Kidney (tissue), 14 donors: ENCODE measurements around the gene MYL4. TPM values are rescaled to one million over a fixed set of nuclear protein-coding genes. Genes with fewer than 3 reads are reported as not detected.

ENCODE experiments used
- DNase-seq, 5 donors: peaks; one replicate each; pipeline ENCODE4 v3.0.0-alpha.2; 2013 to 2020
- FAIRE-seq: peaks from 2 replicates; lab custom pipeline; 2012; peaks lifted over from hg19 to GRCh38; lab: Jason Lieb, UNC
- H3K27ac ChIP-seq, 2 donors: one replicate each; pipeline ENCODE4 v1.7.0; 2013; ENCODE audit warnings: low read depth in 2 of 2, low read length in 2 of 2, inconsistent platforms in 1 of 2
- H3K27me3 ChIP-seq: one replicate; pipeline ENCODE4 v1.7.1; 2013; ENCODE audit warnings: low read length, inconsistent platforms; ENCODE audit not compliant: control insufficient read depth, insufficient read depth
- H3K36me3 ChIP-seq, 3 donors: one replicate each; pipeline versions ENCODE4 v1.7.0 to v1.7.1; 2013; ENCODE audit warnings: low read length in 3 of 3, control low read depth in 1 of 3, inconsistent platforms in 1 of 3; ENCODE audit not compliant: insufficient read depth in 3 of 3, control insufficient read depth in 2 of 3
- H3K4me1 ChIP-seq, 3 donors: one replicate each; pipeline versions ENCODE4 v1.7.0 to v1.7.1; 2013; ENCODE audit warnings: low read length in 3 of 3, inconsistent platforms in 1 of 3, low read depth in 1 of 3; ENCODE audit not compliant: control insufficient read depth in 2 of 3, insufficient read depth in 2 of 3
- H3K4me3 ChIP-seq, 3 donors: one replicate each; pipeline versions ENCODE4 v1.7.0 to v1.8.1; 2013; ENCODE audit warnings: low read length in 3 of 3, control low read depth in 1 of 3, inconsistent platforms in 1 of 3
- H3K9ac ChIP-seq, 3 donors: one replicate each; pipeline versions ENCODE4 v1.7.0 to v1.7.1; 2013; ENCODE audit warnings: low read length in 3 of 3, control low read depth in 1 of 3, inconsistent platforms in 1 of 3
- H3K9me3 ChIP-seq, 3 donors: one replicate each; pipeline versions ENCODE4 v1.7.0 to v1.7.1; 2013; ENCODE audit warnings: low read length in 3 of 3, control low read depth in 1 of 3, inconsistent platforms in 1 of 3; ENCODE audit not compliant: control insufficient read depth in 2 of 3, insufficient read depth in 1 of 3
- intact Hi-C: fragments of 100-400 bp; cut with DNase I; formaldehyde crosslinking; loops from one replicate; pipeline ENCODE4 v1.11.1; 2022
- polyA plus RNA-seq: library from polyadenylated mRNA; stranded (reverse); fragments of 350-450 nt; fragmentation: Illumina TruSeq; extraction: RNeasy Lipid Tissue Mini Kit (QIAGEN cat#74804); gene quantifications from one replicate; pipeline ENCODE4 v1.2.3, GENCODE V29; 2014; ENCODE audit warnings: low read depth, low replicate concordance; ENCODE audit not compliant: insufficient read depth
- total RNA-seq: library from RNA; stranded (reverse); fragmentation: NEBNext Ultra II Directional; extraction: Animal tissue kit (Norgen Biotek cat#: 25700); gene quantifications from one replicate; pipeline ENCODE4 v1.2.1, GENCODE V29; 2021
- TF ChIP-seq, protein P1 (sequence below): IDR thresholded peaks from 3 replicates; pipeline ENCODE4 v1.5.1; 2012; ENCODE audit warnings: mild to moderate bottlenecking, moderate library complexity, borderline replicate concordance; ENCODE audit not compliant: insufficient read depth; ENCODE audit errors: extremely low read depth
- donor health status: control.
- donor health status: control.
- donor health status: control.
- donor health status: control.
- donor health status: control.
- donor health status: DM: yes; HTN: yes; CAD: no.
- donor health status: Normal renal cell carcinoma (clear cell type).

MYL4 gene
- total and polyA plus RNA-seq, 2 donors from 2014 or later: 1.0 TPM; not detected in 1

DNA sequence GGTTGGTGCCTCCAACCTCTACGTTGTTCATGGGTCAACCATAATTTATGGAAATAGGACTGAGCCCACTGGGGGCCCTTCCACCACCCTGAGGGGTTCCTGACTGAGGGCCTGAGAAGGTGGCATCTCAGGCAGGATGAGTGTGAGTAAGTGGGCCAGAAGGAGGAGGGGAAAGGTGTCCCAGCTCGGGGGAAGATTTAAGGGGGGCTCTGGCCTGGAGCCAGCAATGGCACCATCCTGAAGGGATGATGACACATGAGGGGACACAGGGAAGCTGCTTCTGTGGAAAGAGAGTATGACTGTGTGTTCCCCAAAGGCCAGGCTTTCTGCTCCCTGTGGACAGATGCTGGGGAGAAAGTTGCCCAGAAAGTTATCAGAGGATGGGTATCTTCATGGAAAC lies 18.7 kb downstream of the MYL4 start:
- Histone ChIP-seq H3K36me3 (no peaks in the 10 kb centered on the region), H3K27me3 (no peaks in the 10 kb centered on the region), H3K4me3 (no peak overlapping the region), H3K27ac (no peak overlapping the region), H3K4me1 (peaks cover 3 to 35% (median 24%) of the 10 kb centered on the region in 3 donors), H3K9ac (no peak overlapping the region), H3K9me3 (no peaks in the 10 kb centered on the region)
- FAIRE-seq (no peak), DNase-seq (no peak)
- TF ChIP-seq, protein P1, sequence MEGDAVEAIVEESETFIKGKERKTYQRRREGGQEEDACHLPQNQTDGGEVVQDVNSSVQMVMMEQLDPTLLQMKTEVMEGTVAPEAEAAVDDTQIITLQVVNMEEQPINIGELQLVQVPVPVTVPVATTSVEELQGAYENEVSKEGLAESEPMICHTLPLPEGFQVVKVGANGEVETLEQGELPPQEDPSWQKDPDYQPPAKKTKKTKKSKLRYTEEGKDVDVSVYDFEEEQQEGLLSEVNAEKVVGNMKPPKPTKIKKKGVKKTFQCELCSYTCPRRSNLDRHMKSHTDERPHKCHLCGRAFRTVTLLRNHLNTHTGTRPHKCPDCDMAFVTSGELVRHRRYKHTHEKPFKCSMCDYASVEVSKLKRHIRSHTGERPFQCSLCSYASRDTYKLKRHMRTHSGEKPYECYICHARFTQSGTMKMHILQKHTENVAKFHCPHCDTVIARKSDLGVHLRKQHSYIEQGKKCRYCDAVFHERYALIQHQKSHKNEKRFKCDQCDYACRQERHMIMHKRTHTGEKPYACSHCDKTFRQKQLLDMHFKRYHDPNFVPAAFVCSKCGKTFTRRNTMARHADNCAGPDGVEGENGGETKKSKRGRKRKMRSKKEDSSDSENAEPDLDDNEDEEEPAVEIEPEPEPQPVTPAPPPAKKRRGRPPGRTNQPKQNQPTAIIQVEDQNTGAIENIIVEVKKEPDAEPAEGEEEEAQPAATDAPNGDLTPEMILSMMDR: no peak
- intact Hi-C loops: no loop called here

DNA sequence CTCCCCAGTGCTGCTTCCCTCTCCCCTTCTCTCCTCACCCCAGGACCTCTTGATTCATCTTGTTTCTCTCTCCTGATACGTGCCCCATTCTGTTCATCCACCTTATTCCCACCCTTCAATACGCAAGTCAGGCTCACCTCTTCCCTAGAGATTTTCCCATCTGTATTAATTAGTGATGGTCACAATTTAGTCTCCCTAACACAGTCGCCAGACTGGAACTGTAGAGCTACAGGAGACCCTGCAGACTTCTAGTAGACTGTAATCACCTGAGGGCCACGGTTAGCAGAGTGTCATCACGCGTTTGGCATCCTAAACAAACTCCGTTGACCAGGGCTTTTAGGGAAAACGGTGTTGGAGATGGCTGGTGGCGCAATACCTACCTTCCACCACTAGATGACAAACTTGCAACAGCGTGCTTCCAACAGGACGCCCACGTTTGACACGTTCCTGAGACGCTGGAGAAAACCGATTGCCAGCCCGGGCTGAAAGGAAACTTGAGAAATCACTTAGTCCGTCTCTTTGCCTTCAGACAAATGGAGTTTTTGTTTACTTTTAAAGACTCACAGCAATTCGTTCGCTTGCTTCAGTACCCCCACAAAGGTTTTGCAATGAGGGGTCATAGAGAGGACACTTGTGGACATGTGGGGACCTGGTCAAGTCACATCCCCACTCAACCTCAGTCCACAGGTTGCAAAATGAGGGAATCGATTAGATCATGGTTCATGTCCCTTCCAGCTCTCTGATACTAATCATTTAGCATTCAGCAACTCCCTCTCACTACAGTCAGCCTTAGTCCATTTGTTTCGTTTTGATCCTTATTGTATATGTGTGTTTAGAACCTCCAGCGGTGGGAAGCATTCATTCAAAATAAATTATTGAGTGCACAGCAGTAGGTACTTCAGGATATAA lies 20.6 kb downstream of the MYL4 start:
- Histone ChIP-seq H3K4me3 (peak overlapping the region in 2 of 3 donors; percentile 63 to 64), H3K4me1 (peaks cover 3 to 26% (median 18%) of the 10 kb centered on the region in 3 donors), H3K9me3 (no peaks in the 10 kb centered on the region), H3K27ac (peak overlapping the region; percentile 53 to 66), H3K36me3 (no peaks in the 10 kb centered on the region), H3K9ac (peak overlapping the region; percentile 8 to 68 (median 64)), H3K27me3 (no peaks in the 10 kb centered on the region)
- DNase-seq (peak; percentile 87 to 95 (median 92)), FAIRE-seq (peak; percentile 74)
- intact Hi-C loops: loop anchor here (5.0 kb wide), 1 partner anchor 88 kb away; no protein-coding TSS in a partner anchor
- TF ChIP-seq, protein P1: peak; percentile 100

DNA sequence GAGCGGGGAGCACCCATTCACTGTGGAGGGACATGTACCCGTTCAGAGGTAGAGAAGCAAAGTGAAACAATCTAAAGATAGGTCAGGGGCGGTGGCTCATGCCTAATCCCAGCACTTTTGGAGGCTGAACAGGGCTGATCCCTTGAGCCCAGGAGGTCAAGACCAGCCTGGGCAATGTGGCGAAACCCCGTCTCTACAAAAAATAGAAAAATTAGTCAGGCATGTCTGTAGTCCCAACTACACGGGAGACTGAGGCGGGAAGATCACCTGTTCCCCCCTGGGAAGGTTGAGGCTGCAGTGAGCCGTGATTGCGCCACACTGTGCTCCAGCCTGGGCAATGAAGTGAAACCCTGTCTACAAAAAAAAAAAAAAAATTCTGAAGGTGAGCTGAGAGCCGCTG lies 21.7 kb downstream of the MYL4 start:
- intact Hi-C loops: loop anchor here (5.0 kb wide), 1 partner anchor 86 kb away; no protein-coding TSS in a partner anchor
- no peak overlapping the region for H3K27ac ChIP-seq

More for the DNA sequence above, 21.7 kb downstream of the MYL4 start:
- peak in 2 of 5 donors; percentile 57 to 89 for DNase-seq
- Histone ChIP-seq H3K36me3 (no peaks in the 10 kb centered on the region), H3K9ac (peak overlapping the region in 1 of 3 donors; percentile 68), H3K9me3 (no peaks in the 10 kb centered on the region), H3K27me3 (no peaks in the 10 kb centered on the region), H3K4me3 (peak overlapping the region in 1 of 3 donors; percentile 64), H3K4me1 (peaks cover 3 to 20% (median 13%) of the 10 kb centered on the region in 3 donors)
- no peak for FAIRE-seq
- TF ChIP-seq, protein P1: no peak
